SK-N-MC (cell line): ENCODE data around the gene FERMT1.

Experiments used
- DNase-seq: peaks from one replicate; pipeline ENCODE4 v3.0.0-alpha.2; 2011; ENCODE audit warnings: low read depth, low spot score
- H3K27ac ChIP-seq: fragments of 200-600 bp; sonication (generic); 2 replicates; pipeline ENCODE4 v1.5.1; 2016; ENCODE audit warnings: mixed run types
- H3K36me3 ChIP-seq: fragments of 200-600 bp; sonication (generic); 2 replicates; pipeline ENCODE4 v1.6.1; 2017; ENCODE audit warnings: antibody characterized with exemption, low read length, mixed read lengths; ENCODE audit not compliant: insufficient read depth
- H3K4me3 ChIP-seq: fragments of 200-600 bp; sonication (generic); 2 replicates; pipeline ENCODE4 v1.5.1; 2016
- H3K9ac ChIP-seq: fragments of 200-600 bp; sonication (generic); 2 replicates; pipeline ENCODE4 v1.8.0; 2017; ENCODE audit warnings: mixed run types, mixed read lengths; ENCODE audit not compliant: insufficient read length
- H3K9me3 ChIP-seq: fragments of 200-600 bp; sonication (generic); 2 replicates; pipeline ENCODE4 v1.6.1; 2017; ENCODE audit warnings: low read depth, mild to moderate bottlenecking, antibody characterized with exemption, low read length, moderate library complexity, mixed read lengths
- EZH2 ChIP-seq: fragments of 200-600 bp; sonication (generic); IDR thresholded peaks from one replicate; pipeline ENCODE4 v1.6.1; 2017; ENCODE audit warnings: antibody characterized with exemption
- FOXP2 ChIP-seq: optimal IDR thresholded peaks from 2 replicates; pipeline ENCODE3; 2011; ENCODE audit warnings: mild to moderate bottlenecking, moderate library complexity; ENCODE audit not compliant: insufficient read depth; ENCODE audit errors: extremely low read length, control extremely low read depth
- POLR2AphosphoS5 ChIP-seq: IDR thresholded peaks from 2 replicates; pipeline ENCODE4 v1.6.1; 2012; ENCODE audit warnings: mild to moderate bottlenecking, low read depth, low read length, borderline replicate concordance

FERMT1 gene

GRCh38 chr20:6083926-6084325 lies 38.9 kb downstream of the FERMT1 start:
- Histone ChIP-seq H3K9me3 (no peaks in the 10 kb centered on the region), H3K36me3 (peaks cover 53% of the 10 kb centered on the region), H3K27ac (no peak overlapping the region), H3K9ac (no peak overlapping the region), H3K4me3 (no peak overlapping the region)
- TF ChIP-seq FOXP2 = no peak
- TF ChIP-seq POLR2AphosphoS5 = no peak
- TF ChIP-seq EZH2 = no peak
- DNase-seq = no peak

- no peaks in the 10 kb centered on the region for H3K9me3 ChIP-seq
- no peak overlapping the region for H3K27ac ChIP-seq
- H3K9ac ChIP-seq = no peak overlapping the region
- no peak for DNase-seq
- TF ChIP-seq EZH2 = no peak
- no peak for TF ChIP-seq POLR2AphosphoS5
- no peak for TF ChIP-seq FOXP2
- no peak overlapping the region for H3K4me3 ChIP-seq
- peaks cover 44% of the 10 kb centered on the region; the same call in 1 of the 2 replicates for H3K36me3 ChIP-seq
These were observed 41.6 kb downstream of the FERMT1 start for GRCh38 chr20:6081236-6081635.

GRCh38 chr20:6079016-6079415 lies 43.8 kb downstream of the FERMT1 start:
- no peak for TF ChIP-seq FOXP2
- no peak for TF ChIP-seq EZH2
- no peak for TF ChIP-seq POLR2AphosphoS5
- Histone ChIP-seq H3K27ac (no peak overlapping the region), H3K9ac (no peak overlapping the region), H3K9me3 (no peaks in the 10 kb centered on the region), H3K4me3 (no peak overlapping the region), H3K36me3 (peaks cover 44% of the 10 kb centered on the region; the same call in 1 of the 2 replicates)
- no peak for DNase-seq

GRCh38 chr20:6075428-6076219 lies 47.2 kb downstream of the FERMT1 start:
- peak overlapping the region; percentile 28 for H3K9ac ChIP-seq
- H3K27ac ChIP-seq = peak overlapping the region; percentile 66
- peaks cover 32% of the 10 kb centered on the region; the same call in 1 of the 2 replicates for H3K36me3 ChIP-seq

GRCh38 chr20:6074784-6075183 lies 48.0 kb downstream of the FERMT1 start:
- no peak overlapping the region for H3K4me3 ChIP-seq
- peak overlapping the region; percentile 11 for H3K9ac ChIP-seq
- no peaks in the 10 kb centered on the region for H3K9me3 ChIP-seq
- no peak for DNase-seq
- peaks cover 32% of the 10 kb centered on the region; the same call in 1 of the 2 replicates for H3K36me3 ChIP-seq
- peak overlapping the region; percentile 66 for H3K27ac ChIP-seq
- no peak for TF ChIP-seq POLR2AphosphoS5
- TF ChIP-seq FOXP2 = no peak
- no peak for TF ChIP-seq EZH2

More at GRCh38 chr20:6075428-6076219, 47.2 kb downstream of the FERMT1 start:
- no peak for DNase-seq
- TF ChIP-seq EZH2 (no peak), FOXP2 (no peak), POLR2AphosphoS5 (no peak)
- Histone ChIP-seq H3K4me3 (no peak overlapping the region), H3K9me3 (no peaks in the 10 kb centered on the region)

- H3K9me3 ChIP-seq = no peaks in the 10 kb centered on the region
- no peak overlapping the region for H3K9ac ChIP-seq
- TF ChIP-seq POLR2AphosphoS5 = no peak
- TF ChIP-seq FOXP2 = no peak
- TF ChIP-seq EZH2 = no peak
- H3K4me3 ChIP-seq = no peak overlapping the region
- H3K27ac ChIP-seq = no peak overlapping the region
- H3K36me3 ChIP-seq = peaks cover 31% of the 10 kb centered on the region; the same call in 1 of the 2 replicates
- no peak for DNase-seq
These were observed 48.7 kb downstream of the FERMT1 start for GRCh38 chr20:6074145-6074561.

GRCh38 chr20:6070829-6071695 lies 51.8 kb downstream of the FERMT1 start:
- Histone ChIP-seq H3K9me3 (no peaks in the 10 kb centered on the region), H3K4me3 (no peak overlapping the region), H3K36me3 (peaks cover 14% of the 10 kb centered on the region; the same call in 1 of the 2 replicates), H3K27ac (no peak overlapping the region), H3K9ac (no peak overlapping the region)
- TF ChIP-seq POLR2AphosphoS5 = no peak
- no peak for TF ChIP-seq FOXP2
- TF ChIP-seq EZH2 = no peak
- no peak for DNase-seq

- no peak overlapping the region for H3K4me3 ChIP-seq
These were observed 53.2 kb downstream of the FERMT1 start for GRCh38 chr20:6069669-6070068.

More at GRCh38 chr20:6069669-6070068, 53.2 kb downstream of the FERMT1 start:
- H3K9ac ChIP-seq = no peak overlapping the region
- TF ChIP-seq FOXP2 (no peak), EZH2 (no peak), POLR2AphosphoS5 (no peak)
- no peak overlapping the region for H3K27ac ChIP-seq
- peaks cover 4% of the 10 kb centered on the region; the same call in 1 of the 2 replicates for H3K36me3 ChIP-seq
- no peak for DNase-seq
- no peaks in the 10 kb centered on the region for H3K9me3 ChIP-seq
